ENCODE results near the gene CAPN2.

DNA sequence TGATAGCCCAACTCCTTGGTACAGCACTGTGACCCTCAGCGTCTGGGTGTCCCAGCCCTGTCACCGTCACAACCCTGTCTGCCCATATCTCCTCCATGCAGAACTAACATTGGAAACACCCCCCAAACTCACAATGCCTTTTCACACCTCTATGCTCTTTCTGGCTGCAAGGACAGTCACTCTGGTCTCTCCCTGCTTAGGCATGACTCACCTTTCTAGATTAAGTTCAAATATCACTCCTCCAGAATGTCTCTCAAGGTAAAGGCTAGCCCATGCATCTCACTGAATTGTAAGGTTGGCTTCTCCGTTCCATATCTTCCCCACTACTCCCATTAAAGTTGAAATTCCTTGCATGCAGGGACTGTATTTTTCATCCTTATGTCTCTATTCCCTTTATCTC, 29.8 kb upstream of the CAPN2 start:
- TF ChIP-seq SUZ12 (IDR thresholded peaks at IDR 0.05; ENCODE audit: extremely low read depth, insufficient read depth, insufficient read length) (no peak), ZNF274 (IDR thresholded peaks at IDR 0.05; ENCODE audit: low read depth, low read length) (no peak), YY1 (IDR thresholded peaks at IDR 0.05; ENCODE audit: insufficient read depth, insufficient read length) (no peak)

Data from NT2/D1 (cell line).